Glomerular visceral epithelial cell (primary cell): ENCODE results near the gene DGKD.
"Not testable (repeated sequence)": the region's sequence is repeated elsewhere in the genome, so short reads cannot be mapped to it uniquely, and the experiment has no call there.

Source experiments
- DNase-seq: peaks from one replicate; pipeline ENCODE4 v3.0.0-alpha.2; 2016; ENCODE audit errors: extremely low spot score

The DGKD gene

DNA sequence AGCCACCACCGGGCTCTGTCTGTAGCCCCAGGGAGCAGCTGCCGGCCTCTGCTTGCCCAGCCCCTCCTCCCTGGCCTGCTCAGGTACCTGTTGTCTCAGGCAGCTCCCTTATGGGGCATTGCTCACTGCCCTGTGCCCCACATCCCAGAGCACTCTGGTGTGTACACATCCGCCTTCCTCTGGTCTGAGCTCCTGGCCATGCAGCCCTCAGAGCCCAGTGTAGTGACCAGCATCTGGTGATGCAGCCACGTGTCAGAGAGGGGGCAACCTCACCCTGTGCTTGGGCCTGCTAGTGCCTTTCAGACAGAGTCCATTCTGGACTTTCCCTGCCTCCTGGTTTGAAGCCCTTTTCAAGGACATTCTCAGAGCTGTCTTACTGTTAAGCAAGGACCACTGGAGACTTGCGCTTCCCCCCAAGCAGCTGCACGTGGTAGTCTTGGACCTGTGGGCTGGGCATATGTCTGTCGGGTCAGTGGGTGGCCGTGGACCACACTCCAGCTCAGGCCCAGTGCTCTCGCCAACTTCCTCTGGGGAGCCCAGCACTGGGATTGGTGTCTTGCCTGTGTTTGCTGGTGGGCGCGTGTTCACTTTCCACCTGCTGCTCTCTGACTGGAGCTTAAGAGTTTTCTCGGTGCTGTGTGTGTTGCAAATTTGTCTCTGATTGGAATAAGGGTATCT lies 30.7 kb downstream of the DGKD start:
- no peak for DNase-seq

DNA sequence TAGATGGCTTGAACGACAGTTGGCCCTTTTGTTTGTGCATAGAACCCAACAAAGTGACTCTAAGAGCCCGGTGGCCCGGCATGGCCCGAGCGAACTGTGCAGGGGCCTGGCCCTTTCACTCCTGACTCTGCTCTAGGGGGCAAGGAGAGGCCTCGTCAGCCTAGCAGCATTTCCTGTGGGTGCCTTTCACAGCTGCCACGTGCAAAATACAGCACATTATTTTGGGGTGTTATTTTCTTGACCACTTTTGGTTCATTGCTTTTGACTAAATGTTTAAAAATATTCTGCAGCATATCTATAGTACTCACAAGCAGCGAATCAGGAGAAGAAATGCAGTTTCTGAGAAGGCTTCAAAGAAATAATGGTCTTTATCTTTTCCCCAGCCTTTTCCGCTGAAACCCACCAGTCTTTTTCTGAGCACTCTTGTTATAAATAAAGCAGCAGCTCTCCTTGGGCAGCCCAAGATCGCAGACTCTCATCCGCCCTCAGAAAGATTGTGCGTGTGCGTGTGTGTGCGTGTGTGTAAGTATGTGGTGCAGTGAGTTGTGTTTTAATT lies 31.3 kb downstream of the DGKD start:
- DNase-seq = no peak

DNA sequence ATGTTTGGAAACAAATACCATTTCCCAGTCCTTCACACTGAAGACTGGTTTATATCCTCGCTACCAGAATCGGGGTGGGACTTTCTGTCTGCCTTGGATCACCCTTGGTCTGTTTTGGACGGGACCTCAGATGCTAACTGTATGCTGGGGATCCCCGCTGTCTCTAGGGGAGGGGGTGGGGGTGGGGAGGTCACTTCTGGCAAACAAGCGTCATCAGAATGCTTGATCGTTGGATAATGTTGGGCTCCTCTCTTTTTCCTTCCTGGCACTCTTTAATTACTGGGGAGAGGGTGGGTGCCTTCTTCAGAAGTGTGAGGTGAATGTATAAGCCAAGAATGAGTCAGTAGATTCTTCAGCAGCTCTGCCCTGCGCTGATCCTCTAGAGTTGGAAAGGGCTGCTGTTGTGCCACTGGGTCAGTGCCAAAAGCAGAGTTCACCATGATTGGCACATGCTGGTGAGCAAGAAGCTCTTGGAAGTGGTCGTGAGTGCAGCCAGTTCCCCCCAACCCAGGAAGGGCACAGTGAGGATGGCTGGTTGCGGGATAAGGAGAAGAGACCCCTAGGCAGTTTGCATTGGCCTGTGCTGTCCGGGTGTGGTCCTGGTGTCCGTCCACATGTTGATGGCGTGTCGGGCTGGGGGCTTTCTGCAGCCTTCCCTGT lies 32.2 kb downstream of the DGKD start:
- DNase-seq = peak; percentile 55

DNA sequence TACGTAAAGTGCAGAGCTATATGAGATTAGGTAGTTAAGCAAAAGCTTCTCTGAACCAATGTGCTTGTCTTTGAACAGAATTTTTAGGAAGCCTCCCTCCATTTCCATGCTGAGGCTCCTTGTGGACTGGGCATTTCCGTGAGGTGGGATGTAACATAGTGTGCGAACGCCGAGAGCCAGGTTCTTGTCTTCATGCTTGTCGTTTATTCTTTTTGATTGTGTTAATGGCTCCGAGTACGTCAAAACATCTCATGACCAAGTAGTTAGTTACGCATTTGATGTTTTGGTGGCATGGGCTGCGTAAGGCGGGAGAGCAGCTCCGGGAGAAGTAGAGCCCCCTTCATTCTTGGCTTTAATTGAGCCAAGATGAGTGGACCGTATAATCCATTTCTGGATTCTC lies 32.9 kb downstream of the DGKD start:
- DNase-seq = no peak

DNA sequence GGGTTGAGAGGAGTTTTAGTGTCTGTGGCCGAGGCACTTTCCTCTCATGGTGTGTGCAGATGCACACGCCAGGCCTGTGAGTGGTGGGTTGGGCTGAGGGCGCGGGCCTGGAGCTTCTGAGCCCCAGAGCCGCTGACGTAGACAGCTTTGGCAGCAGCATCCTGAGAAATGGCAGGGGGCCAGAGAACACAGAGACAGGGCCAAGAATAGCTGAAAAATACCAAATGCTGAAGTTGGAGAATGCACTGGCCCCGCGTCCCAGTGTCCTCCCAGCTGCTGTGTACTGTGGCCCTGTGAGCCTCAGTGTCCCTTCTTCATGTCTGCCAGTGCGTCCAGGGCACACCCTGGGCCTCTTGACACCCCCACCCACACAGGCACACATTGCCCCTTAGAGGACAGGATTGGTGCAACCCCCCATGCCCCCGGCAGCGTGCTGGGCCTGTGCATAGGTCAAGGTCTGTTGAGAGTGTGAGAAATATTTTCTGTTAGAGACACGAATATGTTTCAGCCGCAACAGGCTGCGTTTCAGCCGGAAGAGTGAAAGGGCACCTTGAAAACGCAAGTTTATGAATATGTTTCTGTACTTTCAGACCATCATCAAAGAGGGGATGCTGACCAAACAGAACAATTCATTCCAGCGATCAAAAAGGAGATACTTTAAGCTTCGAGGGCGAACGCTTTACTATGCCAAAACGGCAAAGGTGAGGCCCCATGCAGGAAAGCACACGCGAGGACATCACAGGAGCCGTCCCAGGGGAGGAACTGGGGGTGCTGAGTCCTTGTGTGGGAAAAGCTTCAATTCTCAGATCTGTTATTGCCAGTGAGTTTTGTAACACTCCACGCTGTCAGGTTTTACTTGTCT lies 33.6 kb downstream of the DGKD start:
- DNase-seq = peak; percentile 68

DNA sequence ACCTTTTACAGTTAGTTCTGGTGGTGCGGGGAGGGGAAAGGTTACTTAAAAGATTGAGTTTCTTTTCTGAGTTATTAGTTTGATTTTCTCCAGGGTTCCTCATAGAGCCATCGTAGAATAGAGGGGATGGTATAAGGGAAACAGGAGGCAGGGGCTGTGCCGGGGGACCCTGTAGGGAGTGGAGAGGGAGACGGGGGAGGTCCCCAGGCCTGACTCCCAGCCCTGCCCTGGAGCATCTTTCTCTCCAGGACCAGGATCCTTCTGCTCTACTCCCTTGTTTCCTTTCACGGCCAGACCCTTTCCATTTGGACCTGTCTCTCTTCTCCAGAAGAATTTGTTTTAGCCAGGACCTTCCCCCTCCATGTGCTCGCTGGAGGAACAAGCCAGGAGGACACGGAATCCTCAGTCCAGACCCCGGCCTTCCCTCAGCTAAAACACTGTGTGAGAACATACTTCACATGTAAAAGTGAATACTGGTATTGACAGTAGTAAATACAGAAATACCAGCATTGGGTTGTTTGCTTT lies 35.4 kb downstream of the DGKD start:
- no peak for DNase-seq

DNA sequence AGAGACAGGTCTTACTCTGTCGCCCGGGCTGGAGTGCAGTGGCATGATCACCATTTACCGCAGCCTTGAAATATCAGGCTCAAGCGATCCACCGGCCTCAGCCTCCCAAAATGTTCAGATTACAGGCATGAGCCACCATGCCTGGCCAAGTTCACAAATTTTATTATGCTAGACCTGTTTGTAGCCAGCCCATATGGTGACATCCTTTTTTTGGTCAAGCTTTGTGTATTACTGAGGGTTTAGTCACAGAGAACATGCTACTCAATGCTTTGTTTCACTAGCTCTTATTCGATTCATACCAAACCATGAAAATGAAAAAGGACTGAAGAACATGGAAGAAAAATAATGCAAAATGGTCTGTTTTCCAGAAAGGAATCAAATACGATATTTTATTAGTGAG lies 41.4 kb downstream of the DGKD start:
- DNase-seq = no peak

DNA sequence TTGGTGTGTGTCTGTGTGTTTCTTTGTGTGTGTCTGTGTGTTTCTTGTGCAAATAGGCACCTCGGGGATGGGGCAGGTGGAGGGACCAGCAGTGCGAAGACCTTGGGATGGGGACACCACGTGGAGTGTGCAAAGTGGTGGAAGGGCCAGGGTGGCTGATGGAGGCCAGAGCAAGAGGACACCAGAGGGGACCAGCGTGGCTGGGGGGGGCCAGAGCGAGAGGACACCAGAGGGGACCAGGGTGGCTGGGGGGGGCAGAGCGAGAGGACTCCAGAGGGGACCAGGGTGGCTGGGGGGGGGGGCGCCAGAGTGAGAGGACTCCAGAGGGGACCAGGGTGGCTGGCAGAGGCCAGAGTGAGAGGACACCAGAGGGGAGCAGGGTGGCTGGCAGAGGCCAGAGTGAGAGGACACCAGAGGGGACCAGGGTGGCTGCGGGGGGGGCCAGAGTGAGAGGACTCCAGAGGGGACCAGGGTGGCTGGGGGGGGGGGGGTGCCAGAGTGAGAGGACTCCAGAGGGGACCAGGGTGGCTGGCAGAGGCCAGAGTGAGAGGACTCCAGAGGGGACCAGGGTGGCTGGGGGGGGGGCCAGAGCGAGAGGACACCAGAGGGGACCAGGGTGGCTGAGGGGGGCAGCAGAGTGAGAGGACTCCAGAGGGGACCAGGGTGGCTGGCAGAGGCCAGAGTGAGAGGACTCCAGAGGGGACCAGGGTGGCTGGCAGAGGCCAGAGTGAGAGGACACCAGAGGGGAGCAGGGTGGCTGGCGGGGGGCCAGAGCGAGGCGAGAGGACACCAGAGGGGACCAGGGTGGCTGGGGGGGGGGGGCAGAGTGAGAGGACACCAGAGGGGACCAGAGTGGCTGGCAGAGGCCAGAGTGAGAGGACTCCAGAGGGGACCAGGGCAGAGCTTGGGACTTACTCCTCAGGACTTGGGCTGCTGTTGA lies 42.7 kb downstream of the DGKD start:
- not testable (repeated sequence) for DNase-seq

DNA sequence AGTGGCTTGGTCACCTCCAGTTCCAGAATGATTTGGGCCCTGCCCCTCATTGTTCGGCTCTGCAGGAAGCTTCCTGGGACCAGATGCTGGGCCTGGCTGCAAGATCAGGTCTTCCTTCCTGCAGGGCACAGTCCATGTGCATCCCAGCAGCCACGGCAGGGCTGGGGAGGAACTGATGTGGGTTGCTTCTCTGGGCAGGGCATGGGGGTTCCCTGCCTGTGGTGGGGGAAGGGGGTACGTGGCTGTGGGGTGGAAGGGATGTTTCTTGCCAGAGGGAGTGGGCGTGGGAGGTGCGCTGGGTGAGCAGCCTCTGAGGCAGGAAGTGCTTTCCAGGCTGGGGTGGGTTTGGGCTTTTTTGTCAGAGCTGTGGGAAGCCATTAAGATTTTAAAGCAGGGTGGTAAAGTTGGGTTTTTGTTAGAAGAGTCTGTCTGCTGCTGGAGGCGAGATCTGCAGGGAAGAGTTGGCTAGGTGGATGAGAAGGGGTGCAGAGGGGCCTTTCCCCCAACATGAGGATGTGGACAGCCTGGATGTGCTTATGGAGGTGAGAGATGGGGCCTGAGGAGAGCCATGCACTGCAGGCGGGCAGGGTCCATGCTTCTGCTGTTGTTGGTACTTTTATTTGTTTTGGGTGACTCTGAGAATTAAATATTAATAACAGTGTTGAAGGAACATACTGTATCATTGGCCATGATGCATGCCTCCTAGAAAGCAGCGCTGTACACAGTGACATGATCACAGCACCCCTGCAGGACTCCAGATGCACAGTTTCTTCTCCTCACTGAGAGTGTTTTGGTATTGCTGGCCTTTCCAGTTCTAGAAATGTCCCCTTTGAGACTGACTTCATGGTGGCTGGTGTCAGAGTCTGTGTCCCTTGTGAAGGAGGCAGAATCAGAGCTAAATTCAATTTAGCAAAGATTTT lies 45.3 kb downstream of the DGKD start:
- no peak for DNase-seq

DNA sequence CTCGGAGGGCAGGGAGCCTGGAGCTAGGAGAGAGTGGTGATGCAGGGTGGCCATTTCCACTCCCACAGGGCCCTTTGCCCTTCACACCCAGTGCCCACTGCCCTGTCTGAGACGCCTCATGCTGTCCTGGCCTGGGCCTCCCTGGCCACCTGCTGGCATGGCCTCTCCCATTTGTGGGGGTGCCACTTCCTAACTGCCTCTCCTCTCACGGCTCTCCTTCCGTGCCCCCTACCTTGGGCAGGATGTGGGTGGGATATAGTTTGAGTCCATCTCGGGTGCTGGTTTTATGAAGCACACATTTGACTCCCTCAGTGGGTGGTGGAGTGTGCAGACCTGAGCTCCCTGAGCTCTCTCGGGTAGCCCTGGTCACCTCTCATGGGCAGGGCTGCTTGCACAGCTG lies 46.0 kb downstream of the DGKD start:
- DNase-seq = no peak

DNA sequence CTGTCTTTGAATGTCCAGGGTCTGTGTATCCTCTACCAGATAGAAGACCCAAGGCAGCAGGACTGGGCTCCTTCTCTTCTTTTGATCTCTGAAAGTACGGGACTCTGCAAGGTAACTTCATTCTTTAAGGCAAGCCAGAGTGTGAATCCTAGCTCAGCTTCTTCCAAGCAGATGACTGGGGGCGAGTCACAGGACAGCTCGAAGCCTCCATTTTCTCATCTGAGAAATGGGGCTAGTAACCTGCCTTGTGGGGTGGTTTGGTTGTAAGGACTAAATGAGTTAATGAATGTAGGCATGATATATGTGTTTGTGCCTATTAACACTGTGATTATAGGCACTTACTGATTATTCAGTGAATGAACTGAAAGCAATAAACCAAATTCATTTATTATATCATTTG lies 46.7 kb downstream of the DGKD start:
- no peak for DNase-seq

DNA sequence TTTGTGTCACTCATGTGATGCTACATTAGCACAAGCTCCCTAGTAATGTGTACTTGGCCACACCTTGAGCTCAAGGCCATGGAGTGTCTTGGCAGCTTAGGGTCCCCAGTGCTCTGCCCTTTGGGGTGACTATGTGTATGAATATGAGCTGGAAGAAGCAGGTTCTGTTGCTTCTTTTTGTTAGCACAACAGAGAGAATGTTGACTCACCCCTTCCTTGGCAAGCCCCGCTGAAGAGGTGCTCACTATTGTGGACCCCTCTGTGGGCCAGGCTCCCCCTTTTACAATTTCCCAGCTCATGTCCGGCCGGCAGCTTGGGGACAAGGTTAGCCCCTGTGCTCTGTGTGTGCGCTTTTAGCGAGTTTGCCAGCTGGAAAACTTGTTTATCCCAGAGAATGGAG lies 48.1 kb downstream of the DGKD start:
- no peak for DNase-seq

DNA sequence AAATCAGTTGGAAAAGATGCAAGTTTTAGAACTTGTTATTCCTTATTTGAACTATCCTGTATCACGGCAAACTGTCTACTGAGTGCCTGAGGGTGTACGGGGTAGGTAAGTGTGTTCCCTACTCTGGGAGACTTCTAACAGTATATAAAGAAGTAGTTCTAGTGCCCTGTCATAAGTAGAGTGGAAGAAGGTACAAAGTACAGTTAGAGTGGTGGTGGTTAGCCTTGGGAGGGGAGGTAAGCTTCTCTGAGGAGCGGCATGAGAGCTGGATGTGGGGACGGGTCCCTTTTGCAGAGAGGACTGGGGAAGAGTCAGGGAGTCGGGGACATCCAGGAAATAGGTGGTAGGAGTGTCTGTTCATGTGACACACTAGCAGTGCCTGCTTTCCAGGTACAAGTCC lies 48.5 kb downstream of the DGKD start:
- no peak for DNase-seq

DNA sequence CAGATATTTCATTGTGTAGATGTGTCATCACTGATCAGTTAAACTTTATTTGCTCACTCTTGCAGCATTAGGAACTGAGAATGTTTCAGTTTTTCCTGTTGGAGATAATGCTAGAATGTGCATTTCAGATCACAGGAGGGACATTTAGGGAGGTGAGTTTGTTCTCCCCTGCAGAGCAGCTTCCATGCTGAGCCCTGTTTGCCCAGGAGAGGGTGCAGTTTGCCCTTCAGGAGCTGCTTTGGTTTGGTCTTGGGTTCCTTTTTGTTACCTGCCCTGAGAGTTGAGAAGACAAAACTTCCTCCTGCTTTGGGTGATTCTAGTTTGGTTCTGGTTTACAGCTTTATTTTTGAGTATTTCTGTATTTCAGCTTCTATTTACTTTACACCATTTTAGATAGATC lies 49.9 kb downstream of the DGKD start:
- DNase-seq = peak; percentile 61

DNA sequence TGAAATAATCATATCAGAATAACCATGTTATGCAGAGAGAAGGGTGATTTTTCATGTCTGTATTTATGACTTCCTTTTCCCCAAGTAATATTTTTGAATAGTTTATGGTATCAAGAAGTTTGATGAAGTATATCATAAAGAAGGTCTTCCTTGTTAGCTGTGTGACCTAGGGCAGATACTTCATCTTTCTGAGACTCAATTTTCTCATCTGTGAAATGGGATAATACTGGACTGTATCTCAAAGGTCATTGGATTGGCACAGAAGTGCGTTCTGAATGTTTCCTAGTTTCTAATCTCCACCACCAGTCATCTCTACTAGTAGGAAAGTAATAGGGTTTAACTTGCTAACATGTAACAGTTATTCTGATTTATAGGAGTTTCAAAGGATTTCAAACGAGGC lies 52.6 kb downstream of the DGKD start:
- DNase-seq = no peak

DNA sequence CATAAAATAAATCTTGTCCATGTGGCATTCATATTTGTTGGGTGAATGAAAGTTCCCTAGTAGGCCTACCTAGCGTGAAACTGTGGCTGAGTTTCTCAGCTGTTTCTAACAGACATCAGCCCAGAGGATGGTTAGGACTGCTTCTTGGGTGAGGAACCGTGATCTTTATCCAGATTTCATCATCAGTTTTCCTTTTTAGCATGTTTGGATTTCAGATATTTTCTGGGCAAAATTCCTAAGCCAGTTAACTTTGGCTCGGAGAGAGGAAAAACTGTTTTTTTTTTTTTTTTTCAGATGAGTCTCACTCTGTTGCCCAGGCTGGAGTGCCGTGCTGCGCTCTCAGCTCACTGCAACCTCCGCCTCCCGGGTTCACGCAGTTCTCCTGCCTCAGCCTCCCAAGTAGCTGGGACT lies 53.5 kb downstream of the DGKD start:
- no peak for DNase-seq

DNA sequence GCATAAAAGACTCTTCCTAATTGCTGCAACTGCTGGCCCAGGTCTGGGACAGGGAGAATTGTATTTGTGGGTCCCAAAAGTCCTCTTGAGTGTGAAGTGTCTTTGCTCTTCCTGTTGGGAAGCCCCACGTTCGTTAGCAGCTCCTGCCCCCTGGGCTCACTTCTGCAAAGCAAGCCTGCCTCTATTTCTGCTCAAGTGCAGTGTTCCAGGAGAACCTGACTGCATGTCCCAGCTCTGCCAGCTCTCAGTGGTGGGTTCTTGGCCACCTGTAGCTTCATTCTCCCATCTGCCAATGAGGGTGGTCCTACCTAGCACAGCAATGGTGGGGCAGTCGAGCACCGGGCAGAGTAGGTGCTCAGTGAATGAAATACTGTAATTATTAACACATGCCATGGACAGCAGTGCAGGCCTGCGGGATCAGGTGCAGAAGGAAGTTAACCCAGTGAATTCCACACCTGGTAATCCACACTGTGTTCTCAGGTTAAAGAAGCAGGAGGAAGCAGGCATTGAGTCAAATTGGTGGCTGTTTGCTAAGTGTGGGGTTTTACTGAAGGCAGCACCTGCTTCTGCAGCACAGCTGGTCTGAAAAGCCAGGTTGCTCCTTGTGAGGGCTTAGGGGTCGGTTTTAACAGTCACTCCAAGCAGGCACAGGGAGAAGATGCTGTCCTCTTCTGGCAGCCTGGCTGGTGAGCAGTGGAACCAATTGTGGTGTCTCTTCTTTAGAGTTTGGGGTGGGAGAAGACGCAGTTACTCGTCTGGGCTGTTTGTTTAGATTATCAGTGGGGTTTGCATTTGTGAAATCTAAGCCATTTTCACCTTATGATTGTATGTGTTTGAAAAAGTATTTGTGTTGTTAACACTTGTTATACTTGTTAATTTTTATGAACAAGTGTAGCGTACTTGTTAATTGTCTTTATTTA lies 54.3 kb downstream of the DGKD start:
- DNase-seq = no peak

DNA sequence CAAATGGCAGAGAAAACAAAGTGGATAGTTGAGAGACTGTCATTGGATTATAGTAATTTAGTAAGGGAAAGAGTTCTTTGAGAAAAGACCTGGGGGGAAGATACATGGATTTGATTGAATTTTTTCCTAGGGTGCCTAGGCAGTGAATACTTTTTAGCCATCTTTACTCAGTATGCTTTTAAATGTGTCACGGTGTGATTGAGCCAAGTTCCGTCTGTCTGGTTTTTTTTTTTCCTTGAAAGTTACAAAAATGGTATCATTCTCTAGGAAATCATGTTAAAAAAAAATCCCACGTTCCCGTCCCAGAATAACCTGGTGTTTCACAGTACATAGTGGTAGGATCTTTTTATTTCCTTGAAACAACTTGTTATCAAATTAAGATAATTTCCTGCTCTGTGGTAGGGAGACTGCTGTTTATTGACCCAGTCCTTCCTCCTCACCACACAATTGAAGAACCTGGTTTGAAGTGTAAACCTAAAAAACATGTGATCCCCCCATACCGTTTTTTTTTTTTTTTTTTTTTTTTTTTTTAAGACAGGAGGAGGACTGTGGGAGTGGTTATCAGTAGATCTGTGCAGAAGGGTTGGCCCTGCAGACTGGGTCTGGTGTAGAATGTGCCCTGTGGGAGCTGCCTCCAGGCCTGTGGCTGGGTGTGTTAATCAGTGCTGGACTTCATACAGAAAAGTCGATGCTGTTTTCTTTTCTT lies 55.1 kb downstream of the DGKD start:
- peak; percentile 62 for DNase-seq
